Fibroblast of skin of right quadriceps (primary cell): Measurements from ENCODE around the gene PNRC2.
A peak's percentile ranks its signal among the peaks of the same experiment; 100 is the strongest.
"Not testable (repeated sequence)": the region's sequence is repeated elsewhere in the genome, so short reads cannot be mapped to it uniquely, and the experiment has no call there.

Experiments
- DNase-seq: peaks from one replicate; pipeline ENCODE4 v3.0.0-alpha.2; 2013

PNRC2 gene

GRCh38 chr1:23957096-23957495 lies 2.5 kb upstream of the PNRC2 start:
- no peak for DNase-seq

DNA sequence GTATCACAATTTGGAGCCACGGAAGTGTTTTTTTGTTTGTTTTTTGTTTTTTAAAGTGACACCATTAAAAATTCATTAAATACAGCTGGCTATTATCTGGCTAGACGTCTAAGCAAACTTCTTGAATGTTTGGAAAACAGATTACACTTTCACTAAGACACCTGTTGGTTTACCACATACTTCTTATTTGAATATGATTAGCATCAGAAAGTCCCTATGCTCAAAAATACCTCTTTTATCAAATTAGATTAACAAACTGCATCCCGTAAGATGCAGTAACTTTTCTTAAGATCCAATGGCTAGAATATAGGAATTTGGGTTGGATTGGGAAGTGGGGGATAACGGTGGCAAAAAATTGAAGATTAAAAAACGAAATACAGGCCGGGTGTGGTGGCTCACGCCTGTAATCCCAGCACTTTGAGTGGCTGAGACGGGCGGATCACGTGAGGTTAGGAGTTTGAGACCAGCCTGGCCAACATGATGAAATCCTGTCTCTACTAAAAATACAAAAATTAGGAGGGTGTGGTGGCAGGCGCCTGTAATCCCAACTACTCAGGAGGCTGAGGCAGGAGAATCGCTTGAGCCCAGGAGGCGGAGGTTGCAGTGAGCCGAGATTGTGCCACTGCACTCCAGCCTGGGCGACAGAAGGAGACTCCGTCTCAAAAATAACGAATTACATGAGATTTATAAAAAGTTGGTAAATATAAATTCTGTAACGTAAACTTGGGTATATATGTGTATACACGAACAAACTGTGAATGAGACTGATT lies 1.4 kb upstream of the PNRC2 start:
- DNase-seq: not testable (repeated sequence)

DNA sequence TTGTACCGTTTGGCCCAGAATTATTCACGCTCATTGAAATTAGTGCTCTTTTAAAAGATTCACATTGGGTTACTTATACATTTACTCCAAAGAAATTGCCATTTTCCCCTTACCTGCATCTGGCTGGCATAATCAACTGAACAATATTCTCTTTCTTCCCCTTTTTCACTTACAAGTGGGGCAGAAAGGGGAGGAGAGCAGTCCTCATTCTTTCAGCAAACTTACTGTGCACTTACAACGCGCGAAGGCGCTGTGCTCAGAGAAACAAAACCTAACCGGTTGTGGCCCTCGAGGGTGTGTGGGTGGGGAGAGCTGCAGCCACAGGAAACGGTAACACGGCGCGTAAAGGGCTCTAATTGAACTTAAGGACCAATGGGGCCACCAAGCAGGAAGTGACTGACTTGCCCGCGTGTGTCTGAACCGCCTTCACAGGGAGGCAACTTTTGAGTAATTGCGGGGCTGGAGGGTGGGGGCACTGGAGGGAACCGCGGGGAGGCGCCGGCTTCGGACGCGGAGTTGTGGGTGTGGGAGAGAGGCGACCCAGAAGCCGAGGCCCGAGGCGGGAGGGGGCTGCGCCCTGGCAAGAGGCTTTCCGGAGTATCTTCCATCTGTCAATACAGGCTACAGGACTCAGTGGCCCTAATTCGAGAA lies 693 bp upstream of the PNRC2 start:
- peak; percentile 93 for DNase-seq

DNA sequence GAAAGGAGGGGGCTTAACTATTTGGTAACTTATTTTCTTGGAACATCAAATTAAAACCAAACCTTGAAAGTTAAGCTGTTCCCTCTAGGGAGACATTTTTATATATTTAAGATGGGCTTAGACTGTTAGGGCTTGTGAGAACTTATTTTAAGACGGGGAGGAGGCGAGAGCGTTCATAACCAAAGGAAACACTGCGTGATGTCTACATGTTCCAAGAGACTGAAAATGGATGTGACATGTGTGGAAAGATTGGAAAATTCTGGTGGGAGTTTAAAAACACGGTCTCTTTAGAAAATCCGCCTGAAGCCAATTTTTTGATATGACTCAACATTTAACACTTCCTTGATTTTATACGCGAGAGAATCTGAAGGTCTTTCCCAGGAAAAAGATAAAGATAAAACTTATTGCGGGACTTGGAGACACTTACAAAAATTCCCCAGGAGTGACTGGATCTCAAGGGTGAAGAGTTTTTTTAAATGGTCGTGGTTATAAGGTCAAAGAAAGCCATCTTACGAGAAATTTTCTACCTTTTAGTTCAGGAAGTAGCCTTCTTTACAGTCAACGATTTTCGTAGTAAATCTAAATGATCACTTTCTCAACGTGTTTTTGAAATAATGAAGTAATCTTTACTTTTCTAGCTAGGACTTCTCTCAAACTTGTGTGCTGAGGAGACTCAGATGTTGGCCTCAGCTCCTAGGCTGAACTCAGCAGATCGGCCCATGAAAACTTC lies 828 bp downstream of the PNRC2 start:
- peak; percentile 19 for DNase-seq

DNA sequence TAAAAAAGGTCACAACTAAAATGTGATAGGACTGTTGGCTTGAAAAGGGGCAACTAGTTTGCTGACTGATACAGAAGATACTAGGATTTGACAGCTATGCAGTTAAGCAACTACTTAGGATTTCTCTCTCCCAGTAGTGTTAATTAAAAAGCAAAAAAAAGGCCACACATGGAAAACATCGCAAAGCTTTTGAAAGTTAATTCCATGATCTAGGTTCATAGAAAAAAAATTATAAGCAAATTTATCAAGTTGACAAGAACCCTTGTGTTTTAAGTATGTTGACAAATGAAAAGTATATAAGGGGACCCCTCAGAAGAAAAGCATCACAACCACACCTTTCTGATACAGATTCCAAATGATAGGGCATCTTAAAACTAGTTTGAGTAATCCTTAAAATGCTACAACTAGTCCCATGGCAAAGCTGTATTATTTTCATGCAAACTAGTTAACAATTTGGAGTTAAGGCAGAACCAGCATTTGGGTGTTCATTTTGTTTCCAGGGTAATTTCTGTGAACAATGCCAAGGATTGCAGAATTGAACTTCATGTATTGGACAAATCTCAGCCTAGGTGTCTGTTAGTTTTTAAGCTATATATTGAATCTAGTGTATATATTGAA lies 4.1 kb downstream of the PNRC2 start:
- no peak for DNase-seq

DNA sequence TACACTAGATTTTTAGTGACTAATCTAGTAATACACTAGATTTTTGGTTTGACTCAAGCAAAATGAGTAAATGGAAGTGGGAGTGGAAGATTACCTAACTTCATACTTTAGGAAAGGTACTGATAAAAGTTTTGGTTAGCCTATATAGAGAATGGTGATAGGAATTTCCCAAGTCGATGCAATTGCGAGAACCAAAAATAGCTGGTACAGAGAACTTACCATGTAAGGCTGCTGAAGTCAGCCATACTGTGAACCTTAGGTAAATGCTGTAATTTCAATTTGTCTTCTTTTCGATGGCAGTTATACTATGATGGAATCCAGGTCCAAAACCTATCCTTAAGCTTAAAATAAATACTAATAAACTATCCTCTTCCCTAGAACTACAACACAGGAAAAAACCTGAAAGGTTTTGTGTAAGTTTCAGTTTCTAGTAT lies 4.6 kb downstream of the PNRC2 start:
- no peak for DNase-seq

DNA sequence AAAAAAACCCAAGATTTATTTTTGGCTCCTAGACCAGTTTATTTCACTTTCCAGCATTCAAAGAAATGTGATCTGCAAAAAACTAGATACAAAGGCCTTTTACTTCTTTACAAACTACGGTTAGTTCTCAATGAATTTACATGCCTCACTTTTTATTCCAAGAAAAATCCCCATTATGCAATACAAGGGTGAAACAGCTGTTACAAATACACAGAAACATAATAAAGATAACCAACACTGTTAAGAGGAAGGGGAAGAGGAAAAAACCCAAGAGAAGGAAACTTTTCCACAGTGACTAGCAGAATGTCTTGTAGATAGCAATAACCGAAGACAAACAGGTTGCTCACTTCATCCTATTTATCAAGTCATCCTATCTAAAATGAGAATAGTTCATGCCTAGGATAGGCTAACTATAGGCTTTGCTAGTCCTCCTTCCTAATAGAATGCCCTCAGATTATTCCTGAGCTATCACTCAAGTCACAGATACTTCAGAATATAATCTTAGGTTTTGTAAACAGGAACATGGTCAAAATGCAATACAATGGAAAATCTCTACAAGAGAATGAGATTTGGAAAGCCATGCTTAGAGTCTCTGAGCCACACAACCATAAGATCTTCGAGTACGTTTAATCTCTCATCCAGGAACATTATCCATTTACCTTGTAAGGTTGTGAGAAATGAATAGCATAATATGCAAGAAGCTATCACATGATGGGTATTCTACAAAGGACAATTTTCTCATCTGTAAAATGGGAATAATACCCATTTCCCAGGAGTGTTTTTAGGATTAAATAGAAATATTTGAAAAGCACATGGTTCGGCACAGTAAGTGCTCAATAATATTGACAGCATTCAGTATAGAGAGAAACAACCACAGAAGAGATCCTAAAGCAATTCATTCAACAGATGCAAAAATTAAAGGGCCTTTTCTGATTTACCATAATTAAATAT lies 5.4 kb downstream of the PNRC2 start:
- DNase-seq: no peak

DNA sequence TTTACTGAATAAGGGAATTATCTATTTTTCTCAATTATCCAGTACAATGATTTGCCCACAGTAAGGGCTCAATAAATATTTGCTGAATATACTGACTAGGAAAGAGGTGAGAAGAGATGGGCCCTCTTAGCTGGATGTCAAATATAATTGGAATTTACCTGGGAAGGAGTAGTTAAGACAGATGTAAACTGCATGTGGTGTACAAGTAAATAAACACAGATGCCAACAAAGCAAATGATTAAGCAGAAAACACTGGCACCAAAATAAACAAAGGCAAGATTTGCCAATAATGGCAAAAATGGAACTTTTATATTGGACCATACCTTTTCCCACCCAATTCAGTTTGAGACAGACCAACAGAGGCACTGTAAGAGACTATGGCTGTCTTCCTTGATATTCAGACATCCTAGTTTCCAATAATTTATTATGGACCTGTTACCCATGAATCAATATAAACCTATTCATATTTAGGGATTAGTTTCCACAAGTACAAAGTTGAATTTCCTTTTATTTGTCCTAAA lies 7.4 kb downstream of the PNRC2 start:
- DNase-seq: no peak

DNA sequence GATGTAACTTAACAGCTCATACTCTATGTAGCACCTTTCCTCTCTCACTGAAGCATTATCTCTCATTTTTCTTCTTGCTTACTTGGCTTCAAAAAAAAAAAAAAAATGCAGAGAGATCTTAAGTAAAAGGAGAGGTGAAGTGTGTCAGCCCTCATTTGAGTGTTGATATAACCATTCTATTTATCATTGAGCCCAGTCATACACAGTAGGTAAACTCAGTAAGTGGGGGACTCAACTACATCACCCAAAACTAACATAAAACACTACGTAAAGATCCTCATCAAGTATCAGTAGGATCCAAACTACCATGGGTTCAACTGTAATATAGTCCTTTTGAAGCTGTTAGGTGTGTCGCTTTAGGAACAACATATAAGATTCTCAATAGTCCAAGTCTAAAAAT lies 8.2 kb downstream of the PNRC2 start:
- DNase-seq: no peak

GRCh38 chr1:23977187-23977853 lies 17.7 kb downstream of the PNRC2 start:
- DNase-seq: no peak

DNA sequence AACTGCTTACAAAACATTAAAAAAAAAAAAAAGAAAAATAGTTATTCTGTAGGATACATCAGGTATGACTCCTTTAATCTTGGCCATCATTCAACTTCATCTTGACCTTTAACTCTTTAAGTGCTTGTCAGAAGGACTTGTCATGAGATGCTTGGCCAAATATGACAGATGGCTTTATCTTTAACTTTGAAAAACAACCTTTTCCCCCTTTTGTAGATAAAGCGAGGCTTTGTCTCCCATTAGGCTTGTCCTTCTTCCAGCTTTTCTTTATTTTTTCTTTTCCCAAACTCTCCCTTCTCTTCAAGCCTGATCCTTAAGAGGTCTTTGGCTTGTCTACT lies 18.2 kb downstream of the PNRC2 start:
- no peak for DNase-seq

- no peak for DNase-seq
These were observed 19.2 kb downstream of the PNRC2 start for GRCh38 chr1:23978805-23979204.

GRCh38 chr1:23979387-23979880 lies 19.8 kb downstream of the PNRC2 start:
- DNase-seq: no peak

DNA sequence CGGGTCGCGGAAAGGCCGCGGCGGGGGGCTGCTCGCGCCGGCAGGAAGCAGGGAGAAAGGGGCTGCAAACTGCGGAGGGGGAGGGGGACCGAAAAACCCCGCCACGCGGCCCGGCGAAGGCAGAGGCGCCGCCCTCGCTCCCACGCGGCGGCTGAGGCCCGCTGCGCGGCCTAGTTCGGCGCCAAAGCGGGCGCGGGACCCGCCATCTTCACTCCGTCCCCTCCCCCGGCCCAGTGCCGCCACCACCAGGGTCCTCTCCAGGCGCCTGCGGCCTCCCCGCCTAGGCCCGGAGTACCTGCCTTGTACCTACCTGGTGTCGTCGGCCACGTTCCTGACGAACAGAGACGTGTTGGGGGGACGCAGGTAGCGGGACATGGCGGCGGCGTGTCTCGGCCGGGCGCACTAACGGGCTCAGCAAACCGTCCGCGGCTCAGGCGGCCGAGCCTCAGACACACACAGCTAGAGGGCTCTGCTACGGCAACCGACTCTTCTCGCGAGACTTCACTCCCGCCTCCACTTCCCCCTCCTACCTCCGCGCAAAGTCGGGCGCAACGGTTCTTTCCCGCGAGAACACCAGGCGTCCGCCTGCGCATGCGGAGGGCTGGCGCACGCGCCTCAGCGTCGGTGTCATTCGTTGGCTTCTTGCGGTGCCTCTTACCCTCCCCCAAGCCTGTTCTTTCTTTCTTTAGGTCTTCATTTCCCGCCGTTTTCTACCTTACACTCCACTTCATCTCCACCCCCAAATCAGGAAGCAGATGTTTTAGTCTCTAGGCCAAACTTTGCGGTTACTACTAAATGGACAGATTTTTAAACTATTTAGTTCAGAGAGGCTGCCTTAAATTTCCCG lies 20.5 kb downstream of the PNRC2 start, which contains the start of gene SRSF10:
Gene SRSF10 (minus strand): TSS at position 447 of the 847 bp plus-strand sequence. CDS start 72 bp downstream, at position 375.
- peak; percentile 99 for DNase-seq

DNA sequence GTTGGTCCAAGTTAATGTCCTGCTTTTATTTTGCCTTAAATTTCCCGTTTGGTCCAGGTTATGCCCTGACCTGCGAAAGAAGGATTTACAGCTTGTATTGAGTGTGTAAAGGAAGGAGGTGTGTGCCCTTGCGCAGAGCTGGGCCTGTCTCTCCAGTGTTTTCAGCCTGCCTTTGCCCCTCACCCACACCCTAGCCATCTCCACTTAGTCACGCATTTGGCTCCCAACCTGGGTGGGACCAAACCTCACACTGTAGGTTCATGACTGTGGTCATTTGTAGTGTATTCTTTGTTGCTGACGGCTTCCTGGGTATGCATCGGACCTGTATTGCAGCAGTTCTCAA lies 21.1 kb downstream of the PNRC2 start:
- DNase-seq: peak; percentile 65

GRCh38 chr1:23984417-23985186 lies 25.0 kb downstream of the PNRC2 start:
- DNase-seq: peak; percentile 89

GRCh38 chr1:23987038-23987437 lies 27.4 kb downstream of the PNRC2 start:
- not testable (repeated sequence) for DNase-seq

- DNase-seq: no peak
These were observed 29.6 kb downstream of the PNRC2 start for GRCh38 chr1:23989263-23989662.

DNA sequence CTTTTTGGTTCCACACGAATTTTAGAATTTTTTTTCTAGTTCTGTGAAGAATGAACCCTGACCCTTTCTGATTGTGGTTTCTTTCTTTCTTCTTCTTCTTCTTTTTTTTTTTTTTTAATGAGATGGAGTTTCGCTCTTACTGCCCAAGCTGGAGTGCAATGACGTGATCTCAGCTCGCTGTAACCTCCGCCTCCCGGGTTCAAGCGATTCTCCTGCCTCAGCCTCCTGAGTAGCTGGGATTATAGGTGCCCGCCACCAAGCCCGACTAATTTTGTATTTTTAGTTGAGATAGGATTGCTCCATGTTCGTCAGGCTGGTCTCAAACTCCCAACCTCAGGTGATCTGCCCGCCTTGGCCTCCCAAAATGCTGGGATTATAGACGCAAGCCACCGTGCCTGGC lies 32.4 kb downstream of the PNRC2 start:
- not testable (repeated sequence) for DNase-seq
